ENCODE measurements around the gene MYG1.
"Not testable (repeated sequence)": the region's sequence is repeated elsewhere in the genome, so short reads cannot be mapped to it uniquely, and the experiment has no call there.

The MYG1 gene

DNA sequence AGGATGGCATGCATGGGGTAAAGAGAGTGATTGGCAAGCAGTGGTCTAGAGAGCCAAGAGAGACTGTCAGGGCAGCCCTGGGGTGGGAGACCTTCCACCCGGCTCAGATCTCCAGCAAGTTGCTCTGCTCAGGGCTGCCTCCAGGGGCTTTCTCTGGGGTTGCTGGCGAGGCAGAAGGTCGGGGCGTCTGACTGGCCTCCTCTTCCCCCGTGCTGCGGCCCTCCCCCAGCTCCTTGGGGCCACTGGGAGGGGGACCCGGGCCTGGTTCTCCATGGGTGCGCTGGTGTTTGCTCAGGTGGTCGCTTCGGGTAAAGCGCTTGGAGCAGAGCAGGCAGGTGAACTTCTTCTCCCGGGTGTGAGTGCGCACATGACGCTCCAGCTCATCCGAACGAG, 28.5 kb downstream of the MYG1 start:
- no peak for DNase-seq

DNA sequence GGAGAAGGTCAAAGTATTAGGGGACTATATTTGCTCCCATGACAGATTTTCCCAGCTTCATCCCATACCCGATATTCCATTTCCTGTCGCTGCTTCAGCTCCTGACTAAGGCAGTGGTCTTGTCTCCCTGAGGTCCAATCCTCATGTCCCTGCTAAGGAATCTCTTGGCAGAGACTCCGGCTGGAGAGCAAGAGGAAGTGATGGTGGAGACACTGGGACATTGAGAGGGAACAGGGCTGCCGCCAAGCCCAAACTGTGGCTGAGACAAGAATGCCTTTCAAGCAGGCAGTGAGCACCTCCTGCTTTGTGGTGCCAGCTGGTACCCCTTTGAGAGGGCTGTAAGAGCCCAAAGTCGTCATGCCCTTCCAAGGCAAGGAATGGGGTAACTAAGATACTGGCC, 31.2 kb downstream of the MYG1 start:
- no peak for DNase-seq

GRCh38 chr12:53332339-53332738, 32.8 kb downstream of the MYG1 start:
- DNase-seq, result not testable (repeated sequence)

DNA sequence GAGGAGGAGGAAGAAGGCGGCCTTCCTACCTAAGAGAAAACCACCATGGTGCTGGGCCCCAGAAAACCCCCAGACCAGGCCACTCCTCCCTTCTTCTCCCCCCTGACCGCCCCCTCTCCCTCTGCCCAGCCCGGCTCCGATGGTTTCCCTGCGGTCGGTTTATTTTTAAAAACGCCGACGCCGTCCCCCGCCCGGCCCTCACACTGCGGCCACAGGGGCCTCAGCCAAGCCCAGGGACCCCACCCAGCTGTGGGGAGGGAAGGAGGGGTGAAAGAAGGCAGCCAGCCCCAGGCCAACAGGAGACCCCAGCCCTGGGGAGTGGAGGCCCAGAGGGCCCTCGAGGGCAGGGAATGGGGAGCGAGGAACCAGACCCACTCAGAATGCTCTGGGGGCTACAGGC, 33.2 kb downstream of the MYG1 start:
- no peak for DNase-seq

DNA sequence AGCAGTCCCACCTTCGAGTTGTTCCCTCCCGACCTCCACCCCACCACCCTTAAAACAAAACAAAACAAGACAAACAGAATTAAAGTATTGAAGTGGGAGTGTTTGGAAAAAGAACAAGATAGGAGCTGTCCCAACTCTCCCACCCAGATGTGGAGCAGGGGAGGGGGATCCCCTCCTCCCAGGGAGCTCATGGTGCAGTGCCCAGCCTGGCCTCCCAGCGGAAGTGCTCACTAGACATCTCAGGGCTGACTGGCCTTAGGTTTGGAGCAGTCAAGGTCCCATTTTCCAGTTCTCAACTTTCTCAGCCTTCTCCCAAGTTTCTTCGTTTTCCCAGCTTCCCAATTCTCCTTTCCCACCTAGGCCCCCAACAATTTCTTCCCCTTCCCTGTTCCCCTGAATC, 33.8 kb downstream of the MYG1 start:
- DNase-seq, result no peak

DNA sequence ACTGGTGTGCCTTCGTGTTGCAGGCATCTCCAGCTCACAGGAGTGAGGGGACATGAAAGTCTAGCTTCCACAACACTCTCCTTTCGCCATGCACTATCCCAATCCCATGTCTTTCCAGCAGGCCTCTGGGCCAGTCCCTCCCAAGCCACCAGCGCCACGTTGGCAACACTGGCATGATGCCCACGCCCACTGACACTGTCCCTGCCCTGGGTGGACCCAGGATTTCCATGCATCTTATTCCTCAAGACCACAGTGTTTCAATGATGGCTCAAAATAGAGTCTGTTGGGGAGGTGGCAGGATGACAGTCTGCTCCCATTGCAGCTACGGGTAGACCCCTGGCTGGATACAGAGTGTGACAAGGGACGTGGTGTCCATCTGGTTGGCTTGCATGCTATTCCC, 34.4 kb downstream of the MYG1 start:
- DNase-seq, result no peak

- no peak for DNase-seq
Observed at GRCh38 chr12:53334822-53335221, 35.3 kb downstream of the MYG1 start.

- no peak for DNase-seq
Observed at GRCh38 chr12:53336181-53336681, 36.7 kb downstream of the MYG1 start, which contains the start of gene SP7. TSS of gene SP7 (minus strand) at chr12:53336354. CDS start at chr12:53335646, 708 bp downstream.

DNA sequence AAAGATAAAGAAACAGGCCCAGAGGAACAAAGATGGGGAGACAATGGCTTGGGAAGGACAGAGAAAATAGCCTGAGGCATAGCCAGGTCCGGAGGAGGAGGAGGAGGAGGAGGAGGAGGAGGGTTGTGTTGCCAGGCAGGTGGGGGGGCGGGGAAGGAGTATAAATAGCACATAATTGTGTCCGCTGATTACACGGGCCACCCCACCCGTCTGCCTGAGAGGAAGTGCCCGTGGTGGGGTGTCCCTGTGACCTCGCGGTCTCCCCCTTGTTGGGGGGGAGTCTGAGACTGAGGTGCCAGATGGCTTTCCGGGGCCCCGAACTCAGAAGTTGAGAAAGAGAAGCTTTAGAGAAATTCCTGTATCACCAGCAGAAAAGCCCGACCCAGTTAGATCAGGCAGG, 38.5 kb downstream of the MYG1 start:
- no peak for DNase-seq

GRCh38 chr12:53338916-53339315, 39.4 kb downstream of the MYG1 start:
- DNase-seq, result no peak

DNA sequence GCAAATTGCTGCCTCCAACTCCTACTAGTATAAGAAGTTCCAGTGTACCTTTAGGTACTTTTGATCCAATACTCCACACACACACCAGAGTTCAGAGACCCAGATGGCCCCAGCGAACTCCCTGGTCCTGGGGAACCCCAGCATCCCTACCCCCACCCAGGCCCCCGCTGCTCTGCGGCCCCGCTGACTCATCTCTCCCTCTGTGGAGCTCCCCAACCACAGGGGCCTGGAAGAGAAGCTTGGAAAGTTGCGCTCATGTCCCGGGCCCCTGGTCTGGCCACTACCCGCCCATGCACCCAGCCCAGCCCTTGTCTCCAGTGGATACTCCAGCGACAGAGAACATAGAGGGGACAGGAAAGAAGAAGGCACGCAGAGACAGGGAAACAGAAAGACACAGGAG, 40.9 kb downstream of the MYG1 start:
- DNase-seq, result no peak

GRCh38 chr12:53343449-53343848, 44.0 kb downstream of the MYG1 start:
- DNase-seq, result no peak

DNA sequence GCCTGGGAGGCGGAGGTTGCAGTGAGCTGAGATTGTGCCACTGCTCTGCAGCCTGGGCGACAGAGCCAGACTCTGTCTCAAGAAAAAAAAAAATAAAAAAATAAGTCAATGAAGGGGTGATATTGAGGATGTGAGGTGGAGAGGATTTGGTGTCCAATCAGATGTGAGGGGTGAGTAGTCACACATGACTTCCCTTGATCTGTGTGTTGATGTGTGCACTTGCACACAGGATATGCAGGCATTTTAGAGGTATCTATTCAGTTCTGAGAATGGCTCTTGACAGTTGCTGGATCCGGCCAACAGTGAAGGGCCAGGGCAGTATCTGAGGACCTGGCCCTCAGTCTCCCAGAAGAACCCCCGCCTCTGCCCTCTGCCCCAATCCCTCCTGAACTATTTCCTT, 44.5 kb downstream of the MYG1 start:
- DNase-seq, result no peak

DNA sequence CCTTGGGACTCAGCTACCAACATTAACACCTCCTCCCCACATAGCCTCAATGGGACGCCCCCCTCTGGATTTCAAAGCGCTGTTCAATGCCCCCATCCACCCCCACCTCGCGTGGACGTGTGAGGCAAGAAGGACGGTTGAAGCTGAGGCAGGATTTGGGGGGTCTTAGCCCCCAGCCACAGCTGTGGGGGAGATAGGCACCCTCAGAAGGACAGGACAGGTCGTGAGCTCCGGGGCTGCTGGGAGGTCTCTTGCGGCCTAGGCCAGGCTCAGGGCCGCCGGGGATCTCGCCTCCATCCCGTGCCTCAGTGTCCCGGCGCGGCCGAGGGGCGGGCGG, 45.0 kb downstream of the MYG1 start:
- DNase-seq, result no peak

DNA sequence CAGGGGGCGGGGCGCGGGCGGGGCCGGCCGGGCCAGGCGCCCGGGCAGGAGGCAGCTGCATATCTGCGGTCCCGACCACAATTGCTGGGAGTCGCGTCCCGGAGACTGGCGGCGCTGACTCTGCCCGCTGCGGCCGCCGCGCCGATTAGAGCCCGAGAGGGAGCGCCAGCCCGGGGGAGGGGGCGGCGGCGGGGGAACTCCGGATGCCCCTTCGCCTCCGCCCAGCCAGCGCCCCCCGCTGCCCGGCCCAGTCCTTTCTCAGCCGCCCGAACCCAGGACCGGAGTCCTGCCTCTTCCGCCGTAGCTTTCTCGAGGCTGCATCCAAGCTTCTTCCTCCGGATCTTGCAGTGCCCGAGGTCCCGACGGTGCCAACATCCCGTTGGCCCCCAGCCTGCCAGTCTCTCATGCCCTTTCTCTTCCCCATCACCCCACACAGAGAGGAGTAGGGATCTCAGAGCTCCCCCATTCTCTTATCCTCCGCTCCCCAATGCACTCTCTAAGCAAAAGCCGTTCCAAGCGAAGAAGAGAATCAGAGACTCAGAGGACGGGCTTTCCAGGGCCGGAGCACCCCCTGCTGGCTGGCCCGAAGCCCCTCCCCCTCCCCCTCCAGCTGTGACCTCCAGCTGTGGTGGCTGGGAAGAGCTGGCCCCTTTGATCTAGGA, 45.5 kb downstream of the MYG1 start:
- DNase-seq, result peak; percentile 35

- DNase-seq, result no peak
Observed at GRCh38 chr12:53345486-53346188, 46.1 kb downstream of the MYG1 start.

DNA sequence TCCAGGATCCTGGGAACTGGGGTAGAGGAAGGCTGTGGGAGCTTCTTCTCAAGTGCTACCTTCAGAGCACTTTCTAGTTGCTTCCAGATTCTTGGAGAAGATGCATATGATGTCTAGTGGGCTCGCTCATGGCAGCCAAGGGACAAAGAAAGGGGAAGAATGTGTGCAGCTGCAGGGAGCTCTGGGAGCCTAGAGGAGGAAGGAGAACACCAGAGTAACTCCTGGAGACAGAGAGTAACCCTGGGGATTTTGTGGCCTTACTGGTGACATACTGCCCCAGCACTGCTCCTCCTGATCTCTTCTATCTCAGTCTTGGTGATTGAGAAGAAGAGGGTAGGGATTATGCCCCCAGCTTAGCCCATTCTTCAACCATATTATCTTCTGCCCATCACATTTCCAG, 47.0 kb downstream of the MYG1 start:
- no peak for DNase-seq

GRCh38 chr12:53347905-53348304, 48.4 kb downstream of the MYG1 start:
- no peak for DNase-seq

DNA sequence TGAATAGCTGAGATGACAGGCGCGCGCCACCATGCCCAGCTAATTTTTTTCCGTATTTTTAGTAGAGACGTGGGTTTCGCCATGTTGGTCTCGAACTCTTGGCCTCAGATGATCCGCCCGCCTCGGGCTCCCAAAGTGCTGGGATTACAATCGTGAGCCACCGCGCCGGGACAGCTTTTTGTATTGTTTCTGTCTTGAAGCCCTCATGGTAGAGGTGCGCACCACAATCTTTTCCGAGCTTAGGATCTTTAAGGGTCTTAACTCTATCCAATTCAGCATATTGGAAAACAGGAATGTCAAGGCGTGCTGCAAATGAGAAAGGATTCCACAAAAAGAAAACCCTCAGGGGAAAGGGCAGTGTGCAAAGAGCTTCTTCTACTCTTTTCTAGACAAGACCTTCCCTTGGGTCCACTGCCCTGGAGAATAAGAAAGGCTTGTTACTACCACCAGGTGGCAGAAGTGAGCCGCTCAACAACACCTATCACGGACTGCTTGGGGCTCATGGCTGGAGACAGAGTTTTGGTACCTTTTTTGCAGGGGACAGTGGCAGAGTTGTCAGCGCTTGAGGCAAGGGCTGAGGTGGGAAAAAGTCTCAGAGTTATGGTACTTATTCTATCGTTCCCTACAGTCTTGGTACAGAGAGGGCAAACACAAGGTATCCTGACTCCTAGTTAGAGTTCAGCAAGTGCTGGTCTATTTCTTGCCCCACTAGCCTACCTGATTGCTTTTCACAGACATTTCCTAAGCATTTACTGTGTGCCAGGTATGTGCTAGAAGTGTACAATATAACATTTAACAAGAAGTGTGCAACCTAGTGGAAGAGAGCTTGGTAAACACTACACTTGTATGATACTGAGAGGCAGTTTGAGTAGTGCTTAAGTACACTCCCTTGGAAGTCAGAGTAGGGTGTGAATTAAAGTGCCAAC, 53.1 kb downstream of the MYG1 start:
- peak; percentile 52 for DNase-seq

DNA sequence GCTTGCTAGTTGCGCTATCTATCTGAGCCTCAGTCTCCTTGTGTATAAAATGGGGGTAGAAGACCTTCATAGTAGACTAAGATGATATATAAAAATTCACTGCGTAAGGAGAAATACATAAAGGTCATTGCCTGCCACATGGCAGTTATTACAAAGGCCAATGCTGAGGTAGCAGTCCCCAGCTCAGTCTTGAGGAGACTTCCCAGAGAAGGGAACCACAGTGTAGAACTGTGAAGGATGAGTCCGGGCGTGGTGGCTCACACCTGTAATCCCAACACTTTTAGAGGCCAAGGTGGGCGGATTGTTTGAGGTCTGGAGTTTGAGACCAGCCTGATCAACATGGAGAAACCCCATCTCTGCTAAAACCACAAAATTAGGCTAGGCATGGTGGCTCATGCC, 53.8 kb downstream of the MYG1 start:
- DNase-seq, result no peak

DNA sequence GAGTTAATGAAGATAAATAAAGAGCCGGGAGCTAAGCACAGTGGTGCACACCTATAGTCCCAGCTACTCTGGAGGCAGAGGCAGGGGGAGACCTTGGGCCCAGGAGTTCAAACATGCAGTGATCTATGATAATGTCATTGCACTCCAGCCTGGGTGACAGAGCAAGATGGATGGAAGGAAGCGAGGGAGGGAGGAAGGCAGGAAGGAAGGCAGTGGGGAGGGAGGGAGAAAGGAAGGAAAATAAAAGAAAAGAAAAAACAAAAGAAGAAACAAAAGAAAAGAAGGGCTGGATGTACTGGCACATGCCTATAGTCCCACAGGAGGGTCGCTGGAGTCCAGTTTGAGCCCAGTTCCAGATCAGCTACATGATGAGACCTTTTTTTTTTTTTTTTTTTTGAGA, 55.6 kb downstream of the MYG1 start:
- no peak for DNase-seq

All from NCI-H1105 treated with DMSO at 0.1 percent for 48 hours (cell line).